HG02981 (cell line): ENCODE results near the gene LMX1B.

Experiments
- ATAC-seq: cut with Tn5 transposase; IDR thresholded peaks from one replicate; pipeline ENCODE4 v1.9.1; 2021; ENCODE audit warnings: mild to moderate bottlenecking, moderate library complexity; ENCODE audit not compliant: unreplicated experiment

Gene LMX1B

GRCh38 chr9:126692759-126693427, 79.2 kb downstream of the LMX1B start:
- ATAC-seq: no peak

- no peak for ATAC-seq
These were observed 79.8 kb downstream of the LMX1B start for GRCh38 chr9:126693428-126693944.

- no peak for ATAC-seq
These were observed 80.7 kb downstream of the LMX1B start for GRCh38 chr9:126694206-126695081.

- ATAC-seq: no peak
These were observed 81.5 kb downstream of the LMX1B start for GRCh38 chr9:126695186-126695585.

GRCh38 chr9:126695701-126696400, 82.1 kb downstream of the LMX1B start:
- no peak for ATAC-seq

- no peak for ATAC-seq
These were observed 82.8 kb downstream of the LMX1B start for GRCh38 chr9:126696401-126697145.

GRCh38 chr9:126697330-126697729, 83.6 kb downstream of the LMX1B start:
- ATAC-seq: no peak

GRCh38 chr9:126698251-126698650, 84.5 kb downstream of the LMX1B start:
- no peak for ATAC-seq

- no peak for ATAC-seq
These were observed 85.0 kb downstream of the LMX1B start for GRCh38 chr9:126698756-126699155.

GRCh38 chr9:126699401-126699881, 85.7 kb downstream of the LMX1B start:
- ATAC-seq: no peak

GRCh38 chr9:126700296-126700695, 86.6 kb downstream of the LMX1B start:
- no peak for ATAC-seq

- ATAC-seq: no peak
These were observed 87.4 kb downstream of the LMX1B start for GRCh38 chr9:126700903-126701812.

GRCh38 chr9:126701813-126702140, 88.0 kb downstream of the LMX1B start:
- no peak for ATAC-seq

GRCh38 chr9:126702151-126703001, 88.6 kb downstream of the LMX1B start:
- no peak for ATAC-seq

GRCh38 chr9:126703002-126703865, 89.5 kb downstream of the LMX1B start:
- no peak for ATAC-seq

- no peak for ATAC-seq
These were observed 90.1 kb downstream of the LMX1B start for GRCh38 chr9:126703866-126704156.

- ATAC-seq: no peak
These were observed 90.6 kb downstream of the LMX1B start for GRCh38 chr9:126704157-126704891.
